LNCAP (cell line): Measurements from ENCODE around the gene MTERF4.

ENCODE experiments used
- CTCF ChIP-seq: fragments of 450-650 bp; IDR thresholded peaks from 2 replicates; pipeline ENCODE4 v1.5.1; 2017; ENCODE audit warnings: mild to moderate bottlenecking

MTERF4 gene

DNA sequence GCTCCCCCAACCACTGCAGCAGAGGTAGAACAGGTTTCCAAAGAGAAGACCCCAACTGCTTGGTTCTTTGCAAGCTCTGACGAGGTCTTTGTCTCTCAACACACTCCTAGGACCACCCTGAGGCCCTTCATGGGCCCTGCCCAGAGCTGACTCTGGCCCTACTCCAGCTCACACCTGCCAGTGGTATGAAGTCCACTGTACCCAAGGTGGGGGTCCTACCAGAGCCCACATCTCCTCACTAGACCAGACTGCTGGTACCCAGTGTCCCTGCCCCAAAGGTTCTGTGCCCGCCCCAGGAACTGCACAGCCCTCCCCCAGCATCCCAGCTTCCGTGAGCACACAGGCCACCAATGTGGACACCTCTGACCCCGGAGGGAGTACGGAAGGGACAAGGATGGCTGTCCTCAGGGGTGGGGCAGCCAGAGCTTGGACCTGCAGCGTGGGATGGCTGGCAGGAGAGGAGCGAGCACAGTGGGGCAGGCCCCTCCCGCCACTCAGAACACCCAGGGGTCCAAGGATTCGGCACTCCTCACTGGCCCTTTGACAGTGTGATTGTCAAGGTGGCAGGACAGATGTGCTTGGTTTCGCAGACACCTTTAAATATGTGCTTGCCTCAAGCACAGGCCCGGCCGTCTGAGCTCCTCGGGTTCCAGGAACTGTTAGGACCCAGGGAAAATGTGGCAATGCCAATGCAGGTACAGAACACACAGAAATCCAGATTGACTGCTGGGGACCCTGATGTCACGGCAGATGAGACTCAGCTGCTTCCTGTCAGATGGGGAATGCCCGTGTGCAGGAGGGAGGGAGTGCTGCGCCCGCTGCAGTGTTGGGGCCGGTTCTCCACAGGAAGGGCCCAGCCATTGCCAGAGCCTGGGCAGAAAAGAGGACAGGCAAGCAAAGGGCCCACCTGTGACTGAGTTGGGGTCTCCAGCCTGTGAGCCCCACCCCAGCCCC lies 51.2 kb downstream of the MTERF4 start:
- TF ChIP-seq CTCF, result no peak

DNA sequence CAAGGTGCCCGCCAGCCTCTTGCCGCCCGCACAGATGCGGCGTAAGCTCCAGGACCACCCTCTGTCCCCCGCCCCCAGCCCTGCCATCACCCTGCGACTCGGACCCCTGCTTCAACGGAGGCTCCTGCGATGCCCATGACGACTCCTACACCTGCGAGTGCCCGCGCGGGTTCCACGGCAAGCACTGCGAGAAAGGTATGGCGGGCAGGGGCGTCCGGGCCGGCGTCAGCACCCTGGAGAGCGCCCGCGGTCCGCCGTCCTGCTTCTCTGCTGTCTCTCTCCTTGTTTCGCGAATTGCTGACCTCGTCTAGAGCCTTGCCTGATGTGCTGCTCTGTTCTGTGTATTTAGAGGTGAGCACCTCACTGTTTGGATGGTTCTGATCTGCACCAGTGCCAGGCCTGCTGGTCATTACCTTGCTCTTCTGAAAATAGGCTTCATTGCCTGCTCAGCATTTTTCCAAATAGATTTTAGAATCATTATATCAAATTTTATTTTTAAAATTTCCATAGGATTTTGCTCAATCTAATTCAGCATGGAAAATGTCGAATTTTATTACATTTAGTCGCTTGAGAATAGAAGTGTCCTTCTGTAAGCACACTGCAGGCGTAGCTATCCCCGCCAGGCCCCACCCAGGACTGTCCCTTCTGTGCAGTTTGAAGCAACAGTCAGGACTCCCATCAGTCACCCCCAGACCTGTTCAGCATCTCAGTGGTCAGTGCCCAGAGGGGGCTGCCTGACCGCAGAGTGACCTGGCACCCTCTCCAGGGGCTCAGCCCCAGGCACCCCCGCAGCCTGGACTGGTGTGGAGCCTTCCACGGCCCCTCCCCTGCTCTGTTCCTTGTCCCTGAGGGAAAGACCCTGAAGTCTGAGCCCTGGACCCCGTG lies 52.1 kb downstream of the MTERF4 start:
- TF ChIP-seq CTCF, result no peak

DNA sequence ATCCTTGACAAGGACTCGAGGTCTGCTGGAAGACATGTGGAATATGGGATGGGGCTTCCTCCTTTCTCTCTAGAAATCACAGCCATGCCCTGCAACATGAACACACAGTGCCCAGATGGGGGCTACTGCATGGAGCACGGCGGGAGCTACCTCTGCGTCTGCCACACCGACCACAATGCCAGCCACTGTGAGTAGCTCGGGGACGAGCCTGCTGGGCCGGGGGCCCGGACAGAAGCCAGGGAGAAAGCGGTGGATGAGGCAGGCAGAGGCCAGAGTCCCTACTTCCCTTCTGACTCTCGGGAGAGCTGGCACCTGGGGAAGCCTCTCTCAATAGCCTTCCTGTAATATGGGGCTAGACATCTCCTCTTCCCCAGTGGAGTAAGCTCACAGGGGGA lies 53.1 kb downstream of the MTERF4 start:
- TF ChIP-seq CTCF, result no peak

DNA sequence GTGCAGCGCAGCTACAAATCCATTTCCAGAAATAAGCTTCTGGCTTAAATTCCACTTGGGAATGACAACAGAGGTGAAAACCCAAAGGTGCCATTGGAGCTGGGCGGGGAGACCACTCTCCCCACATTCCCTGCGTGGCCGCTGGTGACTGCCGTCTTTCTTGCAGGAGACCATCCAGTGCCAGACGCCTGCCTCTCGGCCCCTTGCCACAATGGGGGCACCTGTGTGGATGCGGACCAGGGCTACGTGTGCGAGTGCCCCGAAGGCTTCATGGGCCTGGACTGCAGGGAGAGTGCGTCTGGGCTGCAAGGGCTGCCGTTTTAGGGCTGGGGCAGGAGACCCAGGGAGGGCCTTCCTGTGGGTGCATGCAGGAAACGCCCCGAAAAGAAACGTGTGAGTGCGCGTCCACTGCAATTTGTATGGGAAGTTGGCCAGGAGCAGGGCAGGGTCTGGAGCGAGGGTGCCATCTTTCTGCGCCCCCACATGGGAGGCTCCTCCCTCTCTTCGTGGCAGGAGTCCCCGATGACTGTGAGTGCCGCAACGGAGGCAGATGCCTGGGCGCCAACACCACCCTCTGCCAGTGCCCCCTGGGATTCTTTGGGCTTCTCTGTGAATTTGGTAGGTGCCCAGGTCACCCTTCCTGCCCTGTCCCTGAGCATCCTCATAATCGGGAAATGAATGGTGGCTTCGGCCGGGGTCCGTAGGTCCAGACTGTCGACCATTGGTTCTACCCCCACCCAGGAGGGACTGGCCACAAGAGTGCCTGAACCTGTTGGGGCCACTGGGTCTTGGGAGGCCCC lies 53.7 kb downstream of the MTERF4 start:
- TF ChIP-seq CTCF, result no peak

- no peak for TF ChIP-seq CTCF
Measured at GRCh38 chr2:241047253-241048010, 54.7 kb downstream of the MTERF4 start.
